ENCODE data around the gene GRK4. TPM values are rescaled to one million over a fixed set of nuclear protein-coding genes. Genes with fewer than 3 reads are reported as not detected.

Gene GRK4
- total and polyA plus RNA-seq, 2 of the 4 experiments (the other 2 are of a cell fraction) = 1.6 to 2.2 TPM

DNA sequence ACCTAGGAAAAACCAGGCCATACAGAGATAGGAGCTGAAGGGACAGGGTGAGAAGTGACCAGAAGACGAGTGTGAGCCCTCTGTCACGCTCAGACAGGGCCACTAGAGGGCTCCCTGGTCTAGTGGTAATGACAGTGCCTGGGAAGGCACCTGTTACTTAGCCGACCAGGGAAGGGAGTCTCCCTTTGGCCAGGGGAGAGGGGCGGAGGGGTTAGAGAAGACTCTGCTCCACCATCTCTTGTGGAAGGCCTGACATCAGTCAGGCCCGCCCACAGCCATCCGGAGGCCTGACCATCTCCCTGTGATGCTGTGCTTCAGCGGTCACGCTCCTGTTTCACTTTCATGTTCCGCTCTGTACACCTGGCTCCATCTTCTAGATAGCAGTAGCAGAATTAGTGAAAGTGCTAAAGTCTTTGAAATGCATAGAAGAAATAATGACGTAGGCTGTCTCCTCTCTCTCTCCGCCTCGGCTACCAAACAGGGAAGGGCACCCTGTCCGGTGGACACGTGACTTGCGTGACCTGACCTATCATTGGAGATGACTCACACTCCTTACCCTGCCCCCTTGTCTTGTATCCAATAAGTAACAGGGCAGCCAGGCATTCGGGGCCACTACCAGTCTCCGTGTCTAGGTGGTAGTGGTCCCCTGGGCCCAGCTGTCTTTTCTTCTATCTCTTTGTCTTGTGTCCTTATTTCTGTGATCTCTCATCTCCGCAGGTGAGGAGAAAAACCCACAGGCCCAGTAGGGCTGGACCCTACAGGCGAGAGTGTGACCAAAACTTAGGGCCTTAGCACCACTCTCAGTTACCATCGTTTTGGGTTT is 84.3 kb downstream of the GRK4 start:
- 44% methylated on average over 2 of the region's 20 CpGs; no CpG with 5 or more reads in 1 of the 2 experiments for WGBS, 2 experiments (ENCODE audit: extremely low coverage in 2 of 2, insufficient read length in 1 of 2)
- Histone ChIP-seq H2BK120ac (ENCODE audit: low read depth, low read length) (no peak overlapping the region), H3K36me3 (ENCODE audit: control insufficient read depth, insufficient read depth, low read length) (no peaks in the 10 kb centered on the region), H2AK5ac (ENCODE audit: low read depth, low read length) (no peak overlapping the region), H4K8ac (ENCODE audit: low read depth in 2 of 2, low read length in 2 of 2) (no peak overlapping the region), H3K14ac (replicated peaks; ENCODE audit: low read depth, low read length) (no peak overlapping the region), H3K9me3 (ENCODE audit: control insufficient read depth, insufficient read depth, low read length) (no peaks in the 10 kb centered on the region), H4K5ac (ENCODE audit: low read depth, low read length) (no peak overlapping the region), H2AK9ac (replicated peaks; ENCODE audit: low read depth, low read length, poor library complexity) (no peak overlapping the region), H3K4me2 (ENCODE audit: low read depth, low read length) (no peak overlapping the region), H3K4me3 (ENCODE audit: insufficient read depth, low read depth, low read length) (no peak overlapping the region), H3K27ac (ENCODE audit: insufficient read depth, low read length) (no peak overlapping the region), H3K4me1 (ENCODE audit: control insufficient read depth, insufficient read depth, low read length) (no peaks in the 10 kb centered on the region), H3K9me1 (ENCODE audit: insufficient read depth, low read length) (no peaks in the 10 kb centered on the region), H3K27me3 (ENCODE audit: control insufficient read depth, insufficient read depth, low read length) (peaks cover 12% of the 10 kb centered on the region), H3K18ac (ENCODE audit: low read depth, low read length) (no peak overlapping the region), H3K9ac (ENCODE audit: low read depth, low read length) (no peak overlapping the region), H3K23ac (ENCODE audit: low read depth, low read length) (no peak overlapping the region), H2BK15ac (ENCODE audit: low read depth, low read length) (no peak overlapping the region), H2BK20ac (ENCODE audit: low read depth, low read length) (no peak overlapping the region), H3K79me1 (ENCODE audit: low read depth in 1 of 2, low read length in 2 of 2) (no peaks in the 10 kb centered on the region), H4K20me1 (ENCODE audit: insufficient read depth, low read length) (no peaks in the 10 kb centered on the region), H2AFZ (replicated peaks; ENCODE audit: low read length, poor library complexity) (no peak overlapping the region), H4K91ac (ENCODE audit: insufficient read depth, low read depth, low read length) (no peak overlapping the region), H2BK5ac (ENCODE audit: low read depth, low read length, poor library complexity, severe bottlenecking) (no peak overlapping the region), H3K56ac (ENCODE audit: extremely low read depth, insufficient read depth, low read length) (no peak overlapping the region), H3K4ac (ENCODE audit: low read depth, low read length) (no peak overlapping the region)
- ChIA-PET CTCF (interaction anchor here (0.6 to 0.9 kb wide), 3 partner anchors 15 to 109 kb away, joined by 3 read pairs; no protein-coding TSS in a partner anchor), POLR2A (ENCODE audit: unreplicated experiment) (no interaction called here)
- in situ Hi-C loops (cut with MboI; ENCODE audit: low sequenced_read_pairs) (loop anchor here (25.0 kb wide), 1 partner anchor 285 kb away; the partner anchor contains the start of gene TNIP2), dilution Hi-C loops (cut with HindIII; ENCODE audit: low sequenced_read_pairs, unreplicated experiment) (no loop called here), intact Hi-C loops (cut with micrococcal nuclease) (no loop called here)
- no TSS peak for BruUV-seq (replicated peaks)
- ATAC-seq (ENCODE audit: low read depth) (peak; percentile 87), DNase-seq (peak; percentile 39)
- peak; percentile 67 for TF ChIP-seq RAD21 (IDR thresholded peaks at IDR 0.05; ENCODE audit: low read length)
- TF ChIP-seq MAZ (IDR thresholded peaks at IDR 0.05; ENCODE audit: borderline replicate concordance, low read depth, low read length) = no peak
- TF ChIP-seq CEBPB (IDR thresholded peaks at IDR 0.05; ENCODE audit: low read depth, low read length) = no peak
- no peak for TF ChIP-seq CHD1 (IDR thresholded peaks at IDR 0.05; ENCODE audit: low read depth, low read length)
- TF ChIP-seq FOS (IDR thresholded peaks at IDR 0.05; ENCODE audit: low read depth, low read length) = no peak
- TF ChIP-seq SMC3 (IDR thresholded peaks at IDR 0.05; ENCODE audit: low read depth, low read length) = peak; percentile 50
- no peak for TF ChIP-seq POLR2A (IDR thresholded peaks at IDR 0.05; ENCODE audit: low read depth, low read length)
- TF ChIP-seq ELK1 (IDR thresholded peaks at IDR 0.05; ENCODE audit: borderline replicate concordance, low read depth, low read length) = no peak
- TF ChIP-seq, protein P1, sequence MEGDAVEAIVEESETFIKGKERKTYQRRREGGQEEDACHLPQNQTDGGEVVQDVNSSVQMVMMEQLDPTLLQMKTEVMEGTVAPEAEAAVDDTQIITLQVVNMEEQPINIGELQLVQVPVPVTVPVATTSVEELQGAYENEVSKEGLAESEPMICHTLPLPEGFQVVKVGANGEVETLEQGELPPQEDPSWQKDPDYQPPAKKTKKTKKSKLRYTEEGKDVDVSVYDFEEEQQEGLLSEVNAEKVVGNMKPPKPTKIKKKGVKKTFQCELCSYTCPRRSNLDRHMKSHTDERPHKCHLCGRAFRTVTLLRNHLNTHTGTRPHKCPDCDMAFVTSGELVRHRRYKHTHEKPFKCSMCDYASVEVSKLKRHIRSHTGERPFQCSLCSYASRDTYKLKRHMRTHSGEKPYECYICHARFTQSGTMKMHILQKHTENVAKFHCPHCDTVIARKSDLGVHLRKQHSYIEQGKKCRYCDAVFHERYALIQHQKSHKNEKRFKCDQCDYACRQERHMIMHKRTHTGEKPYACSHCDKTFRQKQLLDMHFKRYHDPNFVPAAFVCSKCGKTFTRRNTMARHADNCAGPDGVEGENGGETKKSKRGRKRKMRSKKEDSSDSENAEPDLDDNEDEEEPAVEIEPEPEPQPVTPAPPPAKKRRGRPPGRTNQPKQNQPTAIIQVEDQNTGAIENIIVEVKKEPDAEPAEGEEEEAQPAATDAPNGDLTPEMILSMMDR (conservative IDR thresholded peaks at IDR 0.05; ENCODE audit: low read depth, low read length) = peak; percentile 63
- no peak for TF ChIP-seq MAFK (IDR thresholded peaks at IDR 0.05; ENCODE audit: low read depth, low read length)
- no peak for TF ChIP-seq NFE2L2 (IDR thresholded peaks at IDR 0.05; ENCODE audit: low read depth, low read length)
- TF ChIP-seq RCOR1 (IDR thresholded peaks at IDR 0.05; ENCODE audit: insufficient replicate concordance, low read length) = peak; percentile 60
- no peak for TF ChIP-seq BHLHE40 (IDR thresholded peaks at IDR 0.05; ENCODE audit: low read depth, low read length)
- TF ChIP-seq RFX5 (IDR thresholded peaks at IDR 0.05; ENCODE audit: low read depth, low read length) = no peak
- TF ChIP-seq USF2 (IDR thresholded peaks at IDR 0.05; ENCODE audit: low read depth, low read length) = no peak
